Activated CD8-positive, alpha-beta memory T cell treated with anti-CD3 and anti-CD28 coated beads for 36 hours (primary cell): ENCODE measurements around the gene CDK5R1. TPM values are rescaled to one million over a fixed set of nuclear protein-coding genes. Genes with fewer than 3 reads are reported as not detected.
"Not testable (repeated sequence)": the region's sequence is repeated elsewhere in the genome, so short reads cannot be mapped to it uniquely, and the experiment has no call there.

ENCODE experiments used
- CTCF ChIA-PET: fragments of 350-600 bp; sonication (Branson Sonifier 250); formaldehyde crosslinking; loops from one replicate; lab custom pipeline; 2021; ENCODE audit warnings: antibody characterized with exemption; lab: Charles Lee
- POLR2A ChIA-PET: fragments of 350-600 bp; sonication (Branson Sonifier 250); formaldehyde crosslinking; loops from one replicate; lab custom pipeline; 2021; ENCODE audit warnings: antibody characterized with exemption; lab: Charles Lee
- total RNA-seq, 2 experiments: library from RNA; stranded (reverse); gene quantifications; one replicate each; pipeline ENCODE4 v1.2.3, GENCODE V29; 2021

The CDK5R1 gene
- 10 to 100 TPM in 1 of 2 experiments, 1 to 10 TPM in 1; 9.8 to 10.1 TPM for total RNA-seq

DNA sequence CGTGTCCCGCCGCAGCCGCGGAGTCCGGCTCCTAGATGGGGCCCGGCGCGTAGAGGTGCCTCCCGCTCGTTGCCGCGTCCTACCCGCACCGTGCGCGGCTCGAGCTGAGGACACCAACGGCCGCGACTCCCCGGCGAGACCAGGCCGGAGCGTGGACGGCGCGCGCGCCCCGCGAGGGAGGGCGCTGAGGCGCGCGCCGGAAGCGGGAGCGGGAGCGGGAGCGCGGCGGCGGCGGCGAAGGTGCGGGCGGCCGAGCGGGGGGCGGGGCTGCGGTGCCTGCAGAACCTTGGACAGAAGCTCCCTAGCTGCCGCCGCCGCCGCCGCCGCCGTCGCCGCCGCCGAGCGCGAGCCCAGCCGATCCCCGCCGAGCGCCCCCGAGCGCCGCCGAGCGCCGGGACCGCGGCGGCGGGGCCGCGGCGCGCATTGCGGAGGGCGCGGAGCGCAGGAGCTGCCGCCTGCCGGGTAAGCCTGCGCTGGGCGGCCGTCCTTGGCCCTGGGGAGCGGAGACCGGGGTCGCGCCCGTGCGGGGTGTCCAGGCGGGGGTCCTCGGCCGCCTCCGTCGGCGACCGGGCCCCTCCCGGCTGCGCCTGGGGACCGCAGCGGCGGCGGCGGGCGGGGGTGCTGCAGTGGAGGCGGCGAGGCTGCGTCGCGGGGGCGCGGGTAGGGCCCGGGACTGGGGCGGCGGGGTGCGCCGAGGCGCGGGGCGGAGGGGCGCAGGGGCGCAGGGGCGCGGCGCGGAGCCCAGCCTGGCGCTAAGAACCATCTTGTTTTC, at the start of gene CDK5R1:
Gene CDK5R1, plus strand, starts transcription at position 293 of the 772 bp plus-strand sequence. CDS start 628 bp downstream, outside the sequence.
- CTCF ChIA-PET = interaction anchor here (0.5 to 2.6 kb wide), 5 partner anchors 14 to 341 kb away, joined by 3 to 12 read pairs (median 5); partner anchors contain the start of gene PSMD11

DNA sequence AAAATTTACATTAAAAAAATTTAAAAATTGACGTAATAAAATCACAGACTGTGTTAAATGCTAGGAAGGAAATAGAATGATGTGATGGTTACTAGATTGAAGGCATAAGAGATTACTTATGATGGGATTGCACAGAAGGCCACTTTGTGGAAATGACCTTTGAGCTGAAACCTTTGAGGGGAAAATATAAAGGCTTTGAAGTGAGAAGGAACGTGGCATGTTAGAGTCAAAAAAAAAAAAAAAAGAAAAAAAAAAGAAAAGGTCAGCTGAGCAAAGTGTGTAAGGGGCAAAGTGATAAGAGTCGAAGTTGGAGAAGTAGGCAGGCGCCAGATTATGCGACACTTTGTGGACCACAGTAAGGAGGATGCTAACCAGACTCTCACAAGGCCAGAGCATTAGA, 46.1 kb upstream of the CDK5R1 start:
- POLR2A ChIA-PET = interaction anchor here (0.7 kb wide), 1 partner anchor 37 kb away, joined by 3 read pairs; no protein-coding TSS in a partner anchor
- CTCF ChIA-PET = interaction anchor here (0.7 to 1.6 kb wide), 2 partner anchors 8 to 21 kb away, joined by 3 to 5 read pairs; no protein-coding TSS in a partner anchor

More for the DNA sequence above, at the start of gene CDK5R1:
- POLR2A ChIA-PET = interaction anchor here (0.9 to 2.0 kb wide), 2 partner anchors 33 to 37 kb away, joined by 4 to 9 read pairs; no protein-coding TSS in a partner anchor

DNA sequence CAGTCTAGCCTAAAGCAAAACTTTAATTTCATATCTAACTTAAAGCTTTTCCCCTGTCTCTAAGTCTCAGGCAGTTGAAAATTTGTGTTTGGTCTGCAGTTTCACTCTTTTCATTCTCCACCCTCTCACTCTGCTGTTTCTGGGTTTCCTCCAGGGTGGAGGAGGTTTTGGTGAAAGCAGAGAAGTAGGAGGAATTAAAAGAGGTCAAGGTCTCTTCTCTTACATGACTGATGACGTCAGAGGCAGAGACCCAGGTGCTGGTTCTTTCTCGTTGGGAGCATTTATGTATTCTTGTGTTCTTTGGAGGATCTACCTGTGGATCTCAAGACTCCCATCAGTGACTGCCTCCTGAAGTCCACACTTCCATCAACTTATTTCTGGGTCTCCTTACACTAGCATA, 44.9 kb upstream of the CDK5R1 start:
- CTCF ChIA-PET = interaction anchor here (0.6 to 1.3 kb wide), 2 partner anchors 11 to 132 kb away, joined by 3 read pairs; no protein-coding TSS in a partner anchor
- POLR2A ChIA-PET = no interaction called here

DNA sequence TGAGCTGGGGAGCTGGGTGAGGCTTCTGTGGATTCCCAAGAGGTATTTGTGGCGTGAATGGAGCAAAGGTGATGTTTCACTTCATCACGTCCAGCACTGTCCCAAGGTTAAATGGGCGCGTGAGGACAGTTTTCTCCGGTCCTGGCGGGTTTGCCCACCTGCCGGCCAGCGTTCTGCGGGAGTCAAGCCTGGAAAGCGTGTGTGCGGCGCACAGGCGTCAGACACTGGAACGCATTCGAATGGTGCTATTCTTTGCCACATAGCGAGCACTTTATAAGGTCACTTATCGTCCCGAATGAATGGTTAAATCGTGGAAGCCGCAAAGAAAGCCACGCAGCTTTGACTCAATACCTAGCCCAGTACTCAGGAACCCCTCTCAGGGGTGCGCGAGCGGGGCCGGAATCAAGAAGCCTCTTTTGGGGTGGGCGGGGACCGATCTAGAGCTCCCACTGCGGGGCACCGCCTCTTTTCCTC, 42.9 kb upstream of the CDK5R1 start:
- POLR2A ChIA-PET = interaction anchor here (0.6 to 1.3 kb wide), 3 partner anchors 24 to 223 kb away, joined by 3 read pairs; no protein-coding TSS in a partner anchor
- CTCF ChIA-PET = interaction anchor here (0.5 to 3.3 kb wide), 13 partner anchors 10 to 143 kb away, joined by 3 to 33 read pairs (median 4); partner anchors contain the start of gene CDK5R1

DNA sequence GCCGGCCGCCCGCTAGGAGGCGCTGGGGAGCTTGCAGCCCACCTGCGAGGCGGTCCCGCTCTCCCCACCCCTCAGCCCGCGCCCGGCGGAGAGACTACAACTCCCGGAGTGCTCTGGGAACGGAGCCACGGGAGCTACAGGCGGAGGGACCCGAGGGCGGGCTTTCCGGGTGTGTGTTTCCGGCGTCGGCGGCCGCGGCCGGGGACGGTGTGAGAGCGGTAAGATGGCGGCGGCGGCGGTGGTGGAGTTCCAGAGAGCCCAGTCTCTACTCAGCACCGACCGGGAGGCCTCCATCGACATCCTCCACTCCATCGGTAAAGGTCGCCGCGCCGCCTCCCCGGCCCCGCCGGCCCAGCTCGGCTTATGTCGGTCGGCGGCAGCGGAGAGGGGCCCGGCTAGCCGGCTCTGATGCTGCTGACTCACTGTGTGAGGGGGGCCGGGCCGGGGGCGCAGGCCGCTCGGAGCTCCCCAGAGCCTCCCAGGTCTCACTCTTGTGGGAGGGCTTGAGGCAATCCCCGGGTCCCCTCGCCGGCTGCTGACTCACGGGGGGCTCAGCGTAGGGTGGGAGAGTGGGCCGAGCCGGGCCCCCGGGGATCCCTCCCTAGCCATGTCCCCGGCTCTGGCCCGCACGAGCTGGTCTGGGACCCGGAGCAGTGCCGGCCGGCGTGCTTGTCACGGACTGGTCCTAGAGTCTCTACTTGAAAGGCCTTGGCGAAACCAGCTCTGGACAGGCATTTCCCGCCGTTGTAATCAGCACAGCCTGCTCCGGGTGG, 42.3 kb upstream of the CDK5R1 start, which contains the start of gene PSMD11:
Gene PSMD11, plus strand, starts transcription at position 210 of the 773 bp plus-strand sequence. Its CDS starts 14 bp downstream, at position 224.
- ChIA-PET CTCF (interaction anchor here (0.5 to 3.3 kb wide), 16 partner anchors 10 to 144 kb away, joined by 3 to 33 read pairs (median 4); partner anchors contain the start of gene CDK5R1), POLR2A (interaction anchor here (0.6 to 1.3 kb wide), 4 partner anchors 18 to 224 kb away, joined by 3 read pairs; no protein-coding TSS in a partner anchor)

DNA sequence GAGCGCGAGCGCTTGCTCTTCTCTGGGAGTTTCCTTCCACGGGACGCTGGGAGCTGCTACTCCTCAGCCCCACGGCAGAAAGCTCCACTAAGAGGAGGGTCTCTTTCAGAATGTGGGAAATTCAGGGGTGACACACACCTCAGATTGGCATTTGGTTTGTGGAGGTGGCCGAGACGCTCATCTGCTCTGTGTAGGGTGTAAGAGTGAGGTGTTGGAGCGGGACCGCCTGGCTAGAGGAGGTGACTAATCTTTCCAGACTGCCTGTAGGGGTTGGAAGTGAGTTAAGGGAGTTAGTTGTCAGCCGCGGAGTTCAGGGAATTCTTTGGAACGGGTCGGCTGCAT, 41.7 kb upstream of the CDK5R1 start:
- POLR2A ChIA-PET = interaction anchor here (0.6 to 1.3 kb wide), 2 partner anchors 17 to 94 kb away, joined by 3 read pairs; no protein-coding TSS in a partner anchor
- CTCF ChIA-PET = interaction anchor here (0.9 to 3.3 kb wide), 11 partner anchors 9 to 114 kb away, joined by 3 to 33 read pairs (median 4); no protein-coding TSS in a partner anchor

DNA sequence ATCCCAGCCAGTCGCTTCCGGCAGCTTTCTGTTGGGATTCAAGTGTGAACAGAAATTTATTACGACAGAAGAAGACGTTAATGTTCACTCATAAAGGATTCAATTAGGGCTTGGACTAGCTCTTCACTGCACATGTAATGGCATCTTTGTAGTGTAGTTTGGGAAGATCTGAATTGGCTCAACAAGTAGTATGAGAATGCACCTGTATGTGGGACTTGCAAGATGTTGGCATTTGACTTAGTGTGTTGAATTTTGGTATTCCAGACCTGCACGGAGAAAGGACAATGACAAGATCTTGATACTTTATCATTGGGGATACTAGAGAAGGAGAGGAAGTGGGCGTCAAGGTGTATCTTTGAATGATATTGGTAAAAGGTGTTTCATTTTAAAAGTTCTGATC, 41.3 kb upstream of the CDK5R1 start:
- ChIA-PET POLR2A (no interaction called here), CTCF (interaction anchor here (1.1 to 3.3 kb wide), 5 partner anchors 14 to 104 kb away, joined by 3 to 33 read pairs (median 4); no protein-coding TSS in a partner anchor)

DNA sequence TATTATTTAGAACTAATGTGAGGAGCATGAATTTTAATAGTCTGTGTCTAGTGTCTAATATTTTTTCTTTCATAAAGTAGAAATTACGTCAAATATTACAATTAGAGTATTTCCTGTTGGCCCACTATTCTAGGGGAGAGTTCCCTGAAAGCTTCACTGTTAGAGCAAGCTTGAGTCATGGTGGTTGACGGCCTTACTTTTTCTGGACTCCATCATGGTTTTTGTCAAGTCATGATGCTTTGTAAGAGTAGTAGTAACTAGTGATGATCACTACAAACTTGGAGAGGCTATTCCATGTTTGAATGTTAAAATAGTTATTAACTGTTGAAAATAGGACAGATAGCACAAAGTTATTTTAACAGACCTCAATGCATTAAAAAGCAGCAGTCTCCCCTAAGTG, 40.8 kb upstream of the CDK5R1 start:
- POLR2A ChIA-PET = no interaction called here
- CTCF ChIA-PET = interaction anchor here (0.7 to 3.3 kb wide), 2 partner anchors 16 to 17 kb away, joined by 3 to 33 read pairs; no protein-coding TSS in a partner anchor

DNA sequence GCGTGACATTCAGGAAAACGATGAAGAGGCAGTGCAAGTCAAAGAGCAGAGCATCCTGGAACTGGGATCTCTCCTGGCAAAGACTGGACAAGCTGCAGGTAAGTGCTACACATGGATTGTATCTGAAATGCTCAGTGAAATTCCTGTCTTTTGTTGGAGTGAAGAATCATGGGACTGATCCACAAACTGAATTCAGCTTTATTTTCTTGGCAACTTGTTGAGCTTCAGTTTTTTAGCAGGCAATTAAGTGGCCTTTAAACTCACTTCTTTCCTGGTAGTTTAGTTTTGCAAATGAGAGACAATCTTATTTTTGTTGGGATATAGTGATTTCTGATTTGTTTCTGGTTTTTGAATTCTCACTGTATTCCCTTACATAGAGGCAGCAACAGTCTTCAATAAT, 39.8 kb upstream of the CDK5R1 start:
- ChIA-PET POLR2A (interaction anchor here (0.7 kb wide), 2 partner anchors 12 to 176 kb away, joined by 3 to 8 read pairs; no protein-coding TSS in a partner anchor), CTCF (interaction anchor here (0.7 kb wide), 1 partner anchor 15 kb away, joined by 3 read pairs; no protein-coding TSS in a partner anchor)

DNA sequence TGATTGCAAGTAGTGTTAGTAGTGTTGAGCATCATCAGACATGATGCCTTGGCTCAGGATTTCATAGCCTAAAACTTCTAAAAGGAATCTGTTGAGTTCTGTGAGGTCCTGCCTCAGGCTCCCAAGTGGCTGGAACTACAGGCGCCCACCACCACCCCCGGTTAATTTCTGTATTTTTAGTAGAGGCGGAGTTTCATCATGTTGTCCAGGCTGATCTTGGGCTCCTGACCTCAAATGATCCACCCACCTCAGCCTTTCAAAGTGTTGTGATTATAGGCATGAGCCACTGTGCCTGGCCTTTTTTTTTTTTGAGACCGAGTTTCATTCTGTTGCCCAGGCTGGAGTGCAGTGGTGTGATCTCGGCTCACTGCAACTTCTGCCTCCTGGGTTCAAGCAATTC, 36.8 kb upstream of the CDK5R1 start:
- ChIA-PET CTCF (interaction anchor here (0.7 kb wide), 1 partner anchor 41 kb away, joined by 3 read pairs; no protein-coding TSS in a partner anchor), POLR2A (no interaction called here)

DNA sequence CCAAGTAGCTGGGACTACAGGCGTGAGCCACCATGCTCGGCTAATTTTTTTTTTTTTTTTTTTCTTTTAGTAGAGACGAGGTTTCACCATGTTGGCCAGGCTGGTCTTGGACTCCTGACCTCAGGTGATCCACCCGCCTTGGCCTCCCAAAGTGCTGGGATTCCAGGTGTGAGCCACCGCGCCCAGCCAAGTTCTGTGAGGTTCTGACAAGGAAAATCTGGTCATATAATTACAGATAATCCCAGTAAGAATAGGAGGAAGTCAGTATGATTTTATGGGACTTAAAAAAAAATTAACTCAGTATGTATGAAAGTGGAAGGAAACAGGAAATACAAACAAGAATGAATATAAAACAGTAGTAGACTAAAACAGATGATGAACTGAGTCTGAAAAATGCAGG, 36.4 kb upstream of the CDK5R1 start:
- CTCF ChIA-PET = interaction anchor here (0.7 kb wide), 1 partner anchor 41 kb away, joined by 3 read pairs; no protein-coding TSS in a partner anchor
- POLR2A ChIA-PET = not testable (repeated sequence)

DNA sequence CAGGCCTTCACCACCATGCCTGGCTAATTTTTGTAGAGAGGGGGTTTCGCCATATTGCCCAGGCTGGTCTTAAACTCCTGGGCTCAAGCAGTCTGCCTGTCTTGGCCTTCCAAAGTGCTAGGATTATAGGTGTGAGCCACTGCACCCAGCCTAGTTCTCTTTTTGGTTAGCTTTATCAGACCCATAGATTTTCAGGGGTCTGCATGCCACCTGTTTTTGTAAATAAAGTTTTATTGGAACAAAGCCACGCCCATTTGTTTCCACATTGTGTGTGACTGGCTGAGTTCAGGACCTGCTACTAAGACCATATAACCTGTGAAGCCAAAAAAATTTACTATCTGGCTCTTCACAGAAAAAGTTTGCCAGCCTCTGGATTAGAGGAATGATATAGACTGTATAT, 34.9 kb upstream of the CDK5R1 start:
- CTCF ChIA-PET = no interaction called here
- POLR2A ChIA-PET = no interaction called here

DNA sequence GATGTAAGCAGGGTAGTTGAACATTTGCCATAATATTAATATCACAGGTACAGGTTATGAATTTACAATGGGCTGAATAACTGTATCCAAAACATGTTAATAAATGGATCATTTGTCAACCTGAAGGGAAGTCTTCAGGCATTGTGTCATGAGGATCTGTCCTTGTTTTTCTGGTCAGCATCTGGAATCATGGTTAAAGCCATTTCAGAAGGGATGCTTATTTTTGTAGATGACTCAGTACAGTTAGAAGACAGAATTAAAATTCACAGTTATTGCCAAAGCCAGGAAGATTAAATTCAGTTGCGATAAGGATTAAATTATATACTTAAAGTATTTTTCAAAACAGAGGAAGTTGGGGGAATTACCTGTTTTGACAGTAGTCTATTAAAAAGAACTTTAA, 34.5 kb upstream of the CDK5R1 start:
- ChIA-PET POLR2A (no interaction called here), CTCF (no interaction called here)

DNA sequence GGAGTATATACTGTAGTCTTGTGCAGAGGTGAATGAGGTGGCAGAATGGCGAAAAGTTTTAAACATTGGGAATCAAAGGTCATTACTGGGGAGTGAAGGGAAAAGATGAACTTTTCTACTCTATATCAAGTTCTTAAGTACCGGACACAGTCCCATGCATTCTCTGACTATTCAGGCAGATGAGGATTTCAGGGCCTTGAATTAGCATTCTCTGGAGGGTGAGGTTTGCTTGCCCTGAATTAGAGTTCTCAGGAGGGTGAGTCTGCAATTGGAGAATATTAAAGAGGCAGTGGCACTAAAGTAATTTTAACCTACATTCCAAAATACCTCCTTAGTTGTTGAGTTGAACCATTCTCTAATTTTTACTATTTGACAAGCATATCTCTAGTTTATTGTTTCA, 33.4 kb upstream of the CDK5R1 start:
- POLR2A ChIA-PET = no interaction called here
- CTCF ChIA-PET = interaction anchor here (1.3 kb wide), 1 partner anchor 9 kb away, joined by 7 read pairs; the partner anchor contains the start of gene PSMD11

DNA sequence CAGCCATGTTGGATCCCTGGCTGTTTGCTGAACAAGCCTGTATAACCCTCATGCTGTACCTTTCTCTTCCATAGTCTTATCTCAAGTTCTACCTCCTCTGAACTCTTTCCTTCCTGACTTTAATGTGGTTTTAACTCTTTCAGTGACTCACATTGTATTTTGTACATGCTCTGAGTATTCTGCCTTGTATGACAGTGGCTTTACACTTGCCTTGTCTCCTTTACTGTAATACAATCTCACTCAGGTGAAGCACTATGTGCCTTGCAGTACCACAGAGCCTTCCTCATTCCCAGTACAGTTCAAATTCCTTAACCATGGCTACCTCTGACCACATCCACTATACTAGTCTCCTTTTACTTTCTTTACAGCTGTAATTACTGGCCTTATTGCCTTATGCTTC, 28.4 kb upstream of the CDK5R1 start:
- ChIA-PET POLR2A (no interaction called here), CTCF (interaction anchor here (1.3 kb wide), 1 partner anchor 18 kb away, joined by 3 read pairs; no protein-coding TSS in a partner anchor)

DNA sequence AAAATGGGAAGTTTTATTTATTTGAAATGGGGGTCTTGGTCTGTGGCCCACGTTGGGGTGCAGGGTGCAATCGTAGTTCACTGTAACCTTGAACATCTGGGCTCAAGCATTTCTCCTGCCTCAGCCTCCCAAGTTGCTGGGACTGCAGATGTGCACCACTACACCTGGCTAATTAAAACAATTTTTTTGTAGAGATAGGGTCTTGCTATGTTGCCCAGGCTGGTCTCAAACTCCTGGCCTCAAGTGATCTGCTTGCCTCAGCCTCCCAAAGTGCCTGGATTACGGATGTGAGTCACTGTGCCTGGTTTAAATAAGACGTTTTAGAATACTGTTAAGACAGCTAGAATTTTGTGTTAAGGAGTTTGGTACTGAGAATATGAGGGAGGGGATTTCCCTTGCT, 26.7 kb upstream of the CDK5R1 start:
- ChIA-PET CTCF (interaction anchor here (5.6 kb wide), 1 partner anchor 16 kb away, joined by 33 read pairs; the partner anchor contains the start of gene PSMD11), POLR2A (no interaction called here)

DNA sequence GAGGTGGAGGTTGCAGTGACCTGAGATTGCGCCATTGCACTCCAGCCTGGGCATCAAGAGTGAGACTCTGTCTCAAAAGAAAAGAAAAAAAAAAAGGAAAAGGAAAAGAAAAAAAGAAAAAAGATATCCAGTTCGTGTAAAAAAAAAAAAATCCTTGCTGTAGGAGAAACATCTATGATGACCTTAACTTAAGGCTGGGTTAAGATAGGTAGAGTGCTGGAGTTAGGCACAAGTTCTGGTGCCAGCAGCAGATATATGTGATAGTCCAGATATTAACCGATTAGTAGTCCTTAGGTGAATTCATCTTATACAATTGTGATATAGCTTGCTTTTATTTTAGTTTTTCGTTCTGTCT, 25.3 kb upstream of the CDK5R1 start:
- CTCF ChIA-PET = interaction anchor here (0.7 to 5.6 kb wide), 16 partner anchors 10 to 322 kb away, joined by 3 to 33 read pairs (median 5); partner anchors contain the start of genes CDK5R1 and PSMD11

More for the DNA sequence above, 25.3 kb upstream of the CDK5R1 start:
- POLR2A ChIA-PET = interaction anchor here (1.4 kb wide), 1 partner anchor 17 kb away, joined by 3 read pairs; no protein-coding TSS in a partner anchor
